ENCODE data around the gene DNPH1. TPM values are rescaled to one million over a fixed set of nuclear protein-coding genes. Genes with fewer than 3 reads are reported as not detected.

The DNPH1 gene
- total and polyA plus RNA-seq, 4 donors: 32.0 to 135 (median 84.5) TPM

DNA sequence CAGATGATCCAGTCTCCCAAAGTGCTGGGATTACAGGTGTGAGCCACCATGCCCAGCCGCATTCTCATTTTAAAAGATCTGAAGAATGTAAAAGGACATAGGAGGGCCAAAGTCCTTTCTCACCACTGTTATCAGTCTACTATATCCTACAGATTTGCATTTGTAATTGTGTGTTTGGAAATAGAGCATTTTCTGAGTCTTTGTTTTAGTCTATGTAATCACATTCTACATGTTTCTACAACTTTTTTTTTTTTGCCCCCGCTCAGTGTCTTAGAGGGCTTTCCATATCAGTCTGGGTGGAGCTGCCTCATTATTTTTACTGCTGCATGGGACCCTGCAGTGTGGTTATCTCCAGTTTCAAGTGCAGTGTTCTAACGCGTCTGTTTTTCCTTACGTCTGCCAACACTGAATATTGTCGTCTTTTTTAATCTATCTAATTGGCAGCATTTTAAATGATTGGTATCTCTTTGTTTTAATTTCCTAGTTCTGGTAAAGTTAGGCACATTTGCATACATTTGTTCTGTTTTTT is 39.4 kb downstream of the DNPH1 start:
- Histone ChIP-seq H3K36me3 (ENCODE audit: control insufficient read depth in 4 of 4, insufficient read depth in 4 of 4, low read length in 4 of 4) (peaks cover 12 to 34% (median 24%) of the 10 kb centered on the region in 4 donors), H3K4me3 (no peak overlapping the region), H3K4me1 (ENCODE audit: control insufficient read depth in 5 of 5, insufficient read depth in 5 of 5, low read length in 5 of 5) (no peaks in the 10 kb centered on the region), H3K27me3 (ENCODE audit: control insufficient read depth in 3 of 3, insufficient read depth in 3 of 3, low read length in 2 of 3) (no peaks in the 10 kb centered on the region), H3K9me3 (ENCODE audit: control insufficient read depth in 4 of 4, insufficient read depth in 3 of 4, low read length in 3 of 4) (no peaks in the 10 kb centered on the region), H3K9ac (ENCODE audit: insufficient read depth in 1 of 2, low read length in 2 of 2) (no peak overlapping the region), H3K27ac (ENCODE audit: low read depth in 1 of 2, low read length in 1 of 2) (no peak overlapping the region)
- no peak for ATAC-seq (ENCODE audit: insufficient read depth, low FRiP score)
- 85 to 94% methylated on average over 6 of the region's 6 CpGs for WGBS, 2 donors
- no peak for DNase-seq
- TF ChIP-seq, protein P1, sequence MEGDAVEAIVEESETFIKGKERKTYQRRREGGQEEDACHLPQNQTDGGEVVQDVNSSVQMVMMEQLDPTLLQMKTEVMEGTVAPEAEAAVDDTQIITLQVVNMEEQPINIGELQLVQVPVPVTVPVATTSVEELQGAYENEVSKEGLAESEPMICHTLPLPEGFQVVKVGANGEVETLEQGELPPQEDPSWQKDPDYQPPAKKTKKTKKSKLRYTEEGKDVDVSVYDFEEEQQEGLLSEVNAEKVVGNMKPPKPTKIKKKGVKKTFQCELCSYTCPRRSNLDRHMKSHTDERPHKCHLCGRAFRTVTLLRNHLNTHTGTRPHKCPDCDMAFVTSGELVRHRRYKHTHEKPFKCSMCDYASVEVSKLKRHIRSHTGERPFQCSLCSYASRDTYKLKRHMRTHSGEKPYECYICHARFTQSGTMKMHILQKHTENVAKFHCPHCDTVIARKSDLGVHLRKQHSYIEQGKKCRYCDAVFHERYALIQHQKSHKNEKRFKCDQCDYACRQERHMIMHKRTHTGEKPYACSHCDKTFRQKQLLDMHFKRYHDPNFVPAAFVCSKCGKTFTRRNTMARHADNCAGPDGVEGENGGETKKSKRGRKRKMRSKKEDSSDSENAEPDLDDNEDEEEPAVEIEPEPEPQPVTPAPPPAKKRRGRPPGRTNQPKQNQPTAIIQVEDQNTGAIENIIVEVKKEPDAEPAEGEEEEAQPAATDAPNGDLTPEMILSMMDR (IDR thresholded peaks at IDR 0.05; ENCODE audit: control extremely low read depth, extremely low read depth): no peak

DNA sequence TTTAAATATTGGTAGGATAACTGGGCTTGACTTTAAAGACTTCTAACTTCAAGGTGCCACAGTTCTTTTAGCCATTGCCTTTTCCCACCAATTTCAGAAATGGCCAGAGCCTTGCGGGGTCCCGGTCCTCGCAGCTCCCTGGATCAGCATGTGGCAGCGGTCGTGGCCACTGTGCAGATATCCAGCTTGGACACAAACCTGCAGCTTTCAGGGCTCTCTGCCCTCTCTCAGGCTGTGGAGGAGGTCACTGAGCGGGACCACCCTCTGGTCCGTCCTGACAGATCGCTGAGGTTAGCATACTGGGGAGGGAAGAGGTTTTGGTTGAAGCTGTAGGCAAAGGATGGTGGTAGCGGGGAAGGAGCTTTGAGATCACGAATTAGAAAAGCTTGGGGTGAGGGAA is 40.9 kb downstream of the DNPH1 start:
- Histone ChIP-seq H3K27me3 (ENCODE audit: control insufficient read depth in 3 of 3, insufficient read depth in 3 of 3, low read length in 2 of 3) (no peaks in the 10 kb centered on the region), H3K9ac (ENCODE audit: insufficient read depth in 1 of 2, low read length in 2 of 2) (no peak overlapping the region), H3K4me3 (no peak overlapping the region), H3K9me3 (ENCODE audit: control insufficient read depth in 4 of 4, insufficient read depth in 3 of 4, low read length in 3 of 4) (no peaks in the 10 kb centered on the region), H3K27ac (ENCODE audit: low read depth in 1 of 2, low read length in 1 of 2) (no peak overlapping the region), H3K36me3 (ENCODE audit: control insufficient read depth in 4 of 4, insufficient read depth in 4 of 4, low read length in 4 of 4) (peaks cover 12 to 34% (median 26%) of the 10 kb centered on the region in 4 donors), H3K4me1 (ENCODE audit: control insufficient read depth in 5 of 5, insufficient read depth in 5 of 5, low read length in 5 of 5) (no peaks in the 10 kb centered on the region)
- ATAC-seq (ENCODE audit: insufficient read depth, low FRiP score): no peak
- DNase-seq: no peak
- 95 to 96% methylated on average over 10 of the region's 10 CpGs for WGBS, 2 donors
- TF ChIP-seq, protein P1 (IDR thresholded peaks at IDR 0.05; ENCODE audit: control extremely low read depth, extremely low read depth): no peak

DNA sequence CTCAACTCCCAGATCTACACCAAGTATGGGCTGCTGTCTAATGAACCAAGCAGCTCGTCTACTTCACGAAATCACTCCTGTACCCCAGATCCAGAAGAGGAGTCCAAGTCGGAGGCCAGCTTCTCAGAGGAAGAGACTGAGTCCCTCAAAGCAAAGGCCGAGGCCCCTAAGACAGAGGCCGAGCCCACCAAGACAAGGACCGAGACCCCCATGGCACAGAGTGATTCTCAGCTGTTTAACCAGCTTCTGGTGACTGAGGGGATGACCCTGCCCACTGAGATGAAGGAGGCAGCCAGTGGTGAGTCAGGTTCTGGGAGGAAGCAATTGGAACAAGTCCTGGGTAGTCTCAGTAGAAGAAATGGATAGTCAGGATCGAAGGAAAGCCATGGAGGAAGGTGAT is 41.5 kb downstream of the DNPH1 start:
- H3K36me3 ChIP-seq (ENCODE audit: control insufficient read depth in 4 of 4, insufficient read depth in 4 of 4, low read length in 4 of 4): peaks cover 12 to 31% (median 22%) of the 10 kb centered on the region in 4 donors
- H3K9me3 ChIP-seq (ENCODE audit: control insufficient read depth in 4 of 4, insufficient read depth in 3 of 4, low read length in 3 of 4): no peaks in the 10 kb centered on the region
- WGBS, 2 donors: 97% methylated on average over 7 of the region's 7 CpGs

More for the DNA sequence above, 41.5 kb downstream of the DNPH1 start:
- Histone ChIP-seq H3K27ac (ENCODE audit: low read depth in 1 of 2, low read length in 1 of 2) (no peak overlapping the region), H3K9ac (ENCODE audit: insufficient read depth in 1 of 2, low read length in 2 of 2) (no peak overlapping the region), H3K4me1 (ENCODE audit: control insufficient read depth in 5 of 5, insufficient read depth in 5 of 5, low read length in 5 of 5) (peaks cover 0 to 5% (median 0%) of the 10 kb centered on the region in 5 donors), H3K4me3 (no peak overlapping the region), H3K27me3 (ENCODE audit: control insufficient read depth in 3 of 3, insufficient read depth in 3 of 3, low read length in 2 of 3) (no peaks in the 10 kb centered on the region)
- DNase-seq: no peak
- TF ChIP-seq, protein P1 (IDR thresholded peaks at IDR 0.05; ENCODE audit: control extremely low read depth, extremely low read depth): no peak
- ATAC-seq (ENCODE audit: insufficient read depth, low FRiP score): no peak
